Measurements from ENCODE around the gene RHBG.

RHBG gene

GRCh38 chr1:156430303-156430702, 61.3 kb downstream of the RHBG start:
- no peak overlapping the region for H3K4me3 ChIP-seq (replicated peaks in 1 of 2; ENCODE audit: low read depth in 2 of 2, low read length in 2 of 2)
- no peak for DNase-seq (ENCODE audit: low read depth in 2 of 2)
- TF ChIP-seq CTCF (IDR thresholded peaks at IDR 0.05; ENCODE audit: low read depth, low read length): no peak

GRCh38 chr1:156430866-156431265, 61.9 kb downstream of the RHBG start:
- H3K4me3 ChIP-seq (replicated peaks in 1 of 2; ENCODE audit: low read depth in 2 of 2, low read length in 2 of 2): no peak overlapping the region
- TF ChIP-seq CTCF (IDR thresholded peaks at IDR 0.05; ENCODE audit: low read depth, low read length): no peak
- DNase-seq (ENCODE audit: low read depth in 2 of 2): no peak

- TF ChIP-seq CTCF (IDR thresholded peaks at IDR 0.05; ENCODE audit: low read depth, low read length): no peak
- DNase-seq (ENCODE audit: low read depth in 2 of 2): no peak
- H3K4me3 ChIP-seq (replicated peaks in 1 of 2; ENCODE audit: low read depth in 2 of 2, low read length in 2 of 2): no peak overlapping the region
Measured at GRCh38 chr1:156431366-156431765, 62.4 kb downstream of the RHBG start.

- no peak for DNase-seq (ENCODE audit: low read depth in 2 of 2)
- H3K4me3 ChIP-seq (replicated peaks in 1 of 2; ENCODE audit: low read depth in 2 of 2, low read length in 2 of 2): no peak overlapping the region
- no peak for TF ChIP-seq CTCF (IDR thresholded peaks at IDR 0.05; ENCODE audit: low read depth, low read length)
Measured at GRCh38 chr1:156431769-156432668, 63.0 kb downstream of the RHBG start.

GRCh38 chr1:156432669-156433018, 63.6 kb downstream of the RHBG start:
- TF ChIP-seq CTCF (IDR thresholded peaks at IDR 0.05; ENCODE audit: low read depth, low read length): no peak
- no peak overlapping the region for H3K4me3 ChIP-seq (replicated peaks in 1 of 2; ENCODE audit: low read depth in 2 of 2, low read length in 2 of 2)
- DNase-seq (ENCODE audit: low read depth in 2 of 2): no peak

GRCh38 chr1:156433032-156433431, 64.0 kb downstream of the RHBG start:
- TF ChIP-seq CTCF (IDR thresholded peaks at IDR 0.05; ENCODE audit: low read depth, low read length): no peak
- no peak for DNase-seq (ENCODE audit: low read depth in 2 of 2)
- no peak overlapping the region for H3K4me3 ChIP-seq (replicated peaks in 1 of 2; ENCODE audit: low read depth in 2 of 2, low read length in 2 of 2)
